GM13977 (cell line): ENCODE measurements around the gene POM121L2.
"Not testable (repeated sequence)": the region's sequence is repeated elsewhere in the genome, so short reads cannot be mapped to it uniquely, and the experiment has no call there.

Source experiments
- DNase-seq: peaks from one replicate; pipeline ENCODE4 v3.0.0; 2012; ENCODE audit warnings: low spot score
- in situ Hi-C: fragments of 300-500 bp; cut with MboI; formaldehyde crosslinking; loops from one replicate; pipeline ENCODE4 v1.12.0; 2022; ENCODE audit warnings: low sequenced_read_pairs, low pct_unique_long_range_greater_than_20kb, mixed read lengths, inconsistent platforms; ENCODE audit not compliant: unreplicated experiment
- TF ChIP-seq, protein P1 (sequence below): IDR thresholded peaks from 2 replicates; pipeline ENCODE4 v1.5.1; 2012; ENCODE audit warnings: mild to moderate bottlenecking, control low read depth; ENCODE audit not compliant: insufficient read depth; ENCODE audit errors: extremely low read depth, missing control alignments

POM121L2 gene

DNA sequence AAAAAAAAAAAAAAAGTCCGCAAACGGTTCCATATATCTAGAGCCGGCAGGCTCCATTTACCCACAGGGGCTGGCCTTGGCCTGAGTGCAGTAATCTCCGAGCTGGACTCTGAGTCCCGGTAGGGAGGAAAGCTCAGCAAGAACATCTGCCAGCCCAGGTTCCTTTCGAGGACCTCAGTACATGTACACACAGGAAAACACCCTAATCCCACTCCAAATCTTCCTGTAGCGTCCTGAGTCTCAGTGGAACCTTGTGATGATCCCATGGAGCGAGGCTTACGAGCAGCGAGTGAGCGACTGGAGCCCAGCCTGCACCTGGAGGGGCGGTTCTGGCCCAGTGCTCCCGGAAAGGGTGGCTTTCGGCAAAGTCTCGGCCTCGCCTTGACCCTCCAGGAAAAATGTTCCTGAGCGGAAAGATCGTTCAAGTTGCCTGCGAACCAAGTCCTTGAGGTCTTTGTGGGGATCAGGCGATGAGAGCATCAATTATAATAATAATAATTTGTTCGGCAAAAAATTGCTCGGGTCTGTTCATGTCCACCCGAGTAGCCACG is 32.5 kb downstream of the POM121L2 start:
- TF ChIP-seq, protein P1, sequence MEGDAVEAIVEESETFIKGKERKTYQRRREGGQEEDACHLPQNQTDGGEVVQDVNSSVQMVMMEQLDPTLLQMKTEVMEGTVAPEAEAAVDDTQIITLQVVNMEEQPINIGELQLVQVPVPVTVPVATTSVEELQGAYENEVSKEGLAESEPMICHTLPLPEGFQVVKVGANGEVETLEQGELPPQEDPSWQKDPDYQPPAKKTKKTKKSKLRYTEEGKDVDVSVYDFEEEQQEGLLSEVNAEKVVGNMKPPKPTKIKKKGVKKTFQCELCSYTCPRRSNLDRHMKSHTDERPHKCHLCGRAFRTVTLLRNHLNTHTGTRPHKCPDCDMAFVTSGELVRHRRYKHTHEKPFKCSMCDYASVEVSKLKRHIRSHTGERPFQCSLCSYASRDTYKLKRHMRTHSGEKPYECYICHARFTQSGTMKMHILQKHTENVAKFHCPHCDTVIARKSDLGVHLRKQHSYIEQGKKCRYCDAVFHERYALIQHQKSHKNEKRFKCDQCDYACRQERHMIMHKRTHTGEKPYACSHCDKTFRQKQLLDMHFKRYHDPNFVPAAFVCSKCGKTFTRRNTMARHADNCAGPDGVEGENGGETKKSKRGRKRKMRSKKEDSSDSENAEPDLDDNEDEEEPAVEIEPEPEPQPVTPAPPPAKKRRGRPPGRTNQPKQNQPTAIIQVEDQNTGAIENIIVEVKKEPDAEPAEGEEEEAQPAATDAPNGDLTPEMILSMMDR = no peak
- DNase-seq = no peak
- in situ Hi-C loops = no loop called here

DNA sequence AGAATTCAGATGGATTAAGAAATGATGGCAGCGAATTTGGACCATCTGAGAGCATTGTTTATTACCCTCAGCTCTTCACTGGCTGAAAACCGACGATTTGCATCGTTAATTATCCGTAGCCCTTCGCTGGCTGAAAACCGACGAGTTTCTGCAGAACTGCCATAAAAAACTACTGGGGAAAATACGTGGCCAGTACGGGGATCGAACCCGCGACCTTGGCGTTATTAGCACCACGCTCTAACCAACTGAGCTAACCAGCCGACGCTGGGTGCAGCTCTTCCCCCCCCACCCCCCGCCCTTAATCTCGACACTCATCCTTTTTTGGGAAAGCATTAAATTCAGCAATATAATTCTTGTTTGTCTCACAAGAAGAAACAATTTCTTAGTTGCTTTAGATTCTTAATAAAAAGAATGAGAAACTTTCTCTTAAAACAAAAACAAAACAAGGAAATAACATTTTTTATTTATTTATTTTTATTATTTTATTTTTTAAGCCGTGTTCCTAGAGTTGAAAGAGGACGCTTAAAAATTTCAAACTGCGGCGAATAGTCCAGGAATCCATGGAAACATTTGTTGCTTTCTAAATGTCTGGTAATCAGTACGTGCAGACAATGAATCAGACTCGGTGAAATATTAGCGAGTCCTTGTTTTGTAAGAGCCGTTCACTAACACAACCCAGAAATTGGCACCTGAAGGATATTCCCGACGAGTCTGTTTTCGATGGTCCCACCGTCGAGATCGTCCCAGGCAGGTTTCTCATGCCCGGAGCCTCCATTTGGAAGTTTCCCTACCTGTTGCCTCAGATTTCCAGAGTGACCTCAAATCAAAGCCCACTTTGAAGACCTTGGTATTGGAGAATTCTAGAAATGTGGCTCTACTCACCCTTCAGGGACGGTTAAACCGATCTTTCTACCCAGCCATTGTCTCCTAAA is 36.8 kb downstream of the POM121L2 start:
- TF ChIP-seq, protein P1 = no peak
- no peak for DNase-seq
- in situ Hi-C loops = no loop called here

DNA sequence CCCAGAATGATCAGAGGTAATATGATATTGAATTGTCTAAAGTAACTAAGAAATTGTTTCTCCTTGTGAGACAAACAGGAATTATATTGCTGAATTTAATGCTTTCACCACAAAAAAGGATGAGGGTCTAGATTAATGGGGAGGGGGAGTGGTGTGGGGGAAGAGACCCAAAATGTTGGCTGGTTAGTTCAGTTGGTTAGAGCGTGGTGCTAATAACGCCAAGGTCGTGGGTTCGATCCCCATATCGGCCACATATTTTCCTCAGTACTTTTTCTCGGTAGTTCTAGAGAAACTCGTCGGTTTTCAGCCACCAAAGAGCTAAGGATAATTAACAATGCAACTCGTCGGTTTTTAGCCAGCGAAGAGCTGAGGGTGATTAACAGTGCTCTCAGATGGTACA is 38.3 kb downstream of the POM121L2 start:
- TF ChIP-seq, protein P1 = no peak
- no peak for DNase-seq
- in situ Hi-C loops = no loop called here

DNA sequence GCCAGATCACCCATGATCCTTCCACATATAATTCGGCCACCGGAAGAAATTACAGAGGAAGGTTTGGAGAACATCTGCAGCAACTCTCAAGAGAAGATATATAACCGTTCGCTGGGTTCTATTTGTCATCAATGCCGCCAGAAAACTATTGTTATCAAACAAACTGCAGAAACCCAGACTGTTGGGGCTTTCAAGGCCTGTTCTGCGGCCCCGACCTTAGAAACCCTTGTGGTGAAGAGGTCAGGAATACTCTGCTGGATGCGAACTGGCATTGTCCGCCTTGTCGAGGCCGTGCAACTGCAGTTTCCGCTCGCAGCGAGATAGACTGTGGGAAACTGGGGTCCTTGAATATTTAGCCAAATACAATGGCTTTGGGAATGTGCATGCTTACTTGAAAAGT is 43.3 kb downstream of the POM121L2 start:
- DNase-seq = no peak
- TF ChIP-seq, protein P1 = no peak
- in situ Hi-C loops = no loop called here

DNA sequence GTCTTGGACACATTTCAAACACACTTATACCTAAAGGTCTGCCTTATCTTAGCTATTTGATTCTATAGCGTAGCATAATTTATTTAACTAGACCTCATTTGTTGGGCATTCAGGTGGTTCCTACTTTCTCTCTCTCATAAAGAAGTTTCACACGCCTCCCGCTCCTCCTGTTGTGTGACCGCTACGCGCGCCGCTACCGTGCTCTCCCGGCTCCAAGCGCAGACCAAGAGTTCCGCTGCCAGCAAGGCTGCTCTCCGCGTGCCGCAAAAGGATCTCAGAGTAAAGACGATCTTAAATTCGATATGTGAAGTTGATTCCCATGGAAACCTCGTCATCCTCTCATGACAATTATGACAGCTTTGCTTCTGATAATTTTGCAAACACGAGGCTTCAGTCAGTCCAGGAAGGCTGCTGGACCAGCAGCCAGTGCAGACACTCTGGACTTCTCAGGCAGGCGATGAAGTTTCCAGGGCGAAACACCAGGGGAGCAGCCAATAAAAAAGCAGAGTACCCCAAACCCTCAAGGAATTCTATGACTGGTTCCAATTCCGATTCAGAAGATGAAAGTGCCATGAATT is 44.1 kb downstream of the POM121L2 start:
- in situ Hi-C loops = no loop called here
- DNase-seq = no peak
- TF ChIP-seq, protein P1 = no peak

DNA sequence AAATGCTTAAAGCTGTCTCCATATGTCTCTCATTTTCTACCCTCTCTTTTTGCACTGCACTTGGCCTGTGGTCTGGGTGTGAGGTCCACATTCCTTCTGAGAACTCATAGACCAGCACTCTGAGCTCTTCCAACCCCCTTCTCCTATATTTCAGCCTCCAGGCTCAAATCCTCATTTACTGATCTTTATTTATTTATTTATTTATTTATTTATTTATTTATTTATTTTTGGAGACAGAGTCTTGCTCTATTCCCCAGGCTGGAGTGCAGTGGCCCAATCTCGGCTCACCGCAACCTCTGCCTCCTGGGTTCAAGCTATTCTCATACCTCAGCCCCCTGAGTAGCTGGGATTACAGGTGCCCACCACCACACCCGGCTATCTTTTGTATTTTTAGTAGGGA is 45.1 kb downstream of the POM121L2 start:
- DNase-seq, in situ Hi-C loops: not testable (repeated sequence)

DNA sequence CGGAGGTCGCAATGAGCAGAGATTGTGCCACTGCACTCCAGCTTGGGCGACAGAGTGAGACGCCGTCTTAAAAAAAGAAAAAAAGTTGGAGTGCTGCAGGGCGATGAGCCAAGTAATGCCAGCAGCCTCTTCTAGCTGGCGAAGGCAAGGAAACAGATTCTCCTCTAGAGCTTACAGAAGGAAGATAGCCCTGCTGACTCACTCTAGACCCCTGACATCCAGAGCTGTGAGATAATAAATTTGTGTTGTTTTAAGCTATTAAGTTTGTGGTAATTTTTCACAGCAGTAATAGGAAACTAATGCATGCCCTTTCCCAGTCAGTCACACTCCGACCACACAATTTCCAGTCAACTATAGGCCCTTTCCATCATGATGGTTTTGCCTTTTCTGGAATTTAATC is 48.2 kb downstream of the POM121L2 start:
- TF ChIP-seq, protein P1 = no peak
- DNase-seq = no peak
- in situ Hi-C loops = no loop called here
